Transverse colon (tissue), 4 donors: ENCODE measurements around the gene PTH2. TPM values are rescaled to one million over a fixed set of nuclear protein-coding genes. Genes with fewer than 3 reads are reported as not detected.

ENCODE experiments used
- DNase-seq: peaks from one replicate; pipeline ENCODE4 v3.0.0-alpha.2; 2019
- H3K27ac ChIP-seq, 4 donors: fragments of 200-600 bp; sonication (generic); 2 replicates each; pipeline ENCODE4 v1.5.1; 2016 to 2018; ENCODE audit warnings: inconsistent platforms in 4 of 4
- H3K27me3 ChIP-seq: fragments of 200-600 bp; sonication (generic); 2 replicates; pipeline ENCODE4 v1.5.1; 2017; ENCODE audit warnings: inconsistent platforms
- H3K36me3 ChIP-seq, 4 donors: fragments of 200-600 bp; sonication (generic); 2 replicates each; pipeline ENCODE4 v1.5.1; 2017 to 2019; ENCODE audit warnings: inconsistent platforms in 4 of 4
- H3K4me1 ChIP-seq, 4 donors: fragments of 200-600 bp; sonication (generic); 2 replicates each; pipeline ENCODE4 v1.5.1; 2017 to 2020; ENCODE audit warnings: inconsistent platforms in 4 of 4
- H3K4me3 ChIP-seq, 4 donors: fragments of 200-600 bp; sonication (generic); 1 replicate in 1 of 4; 2 replicates in 3 of 4; pipeline versions ENCODE4 v1.5.1 to v1.6.1; 2017 to 2019; ENCODE audit warnings: inconsistent platforms in 4 of 4
- H3K9me3 ChIP-seq, 2 donors: fragments of 200-600 bp; sonication (generic); 2 replicates each; pipeline ENCODE4 v1.5.1; 2017 to 2019; ENCODE audit warnings: inconsistent platforms in 2 of 2
- CTCF ChIP-seq, 5 experiments: fragments of 200-600 bp in 3 of 5; fragments of 450-650 bp in 2 of 5; sonication (generic) in 3 of 5; IDR thresholded peaks; 1 replicate in 2 of 5; 2 replicates in 3 of 5; pipeline ENCODE4 v1.5.1; 2016 to 2017; ENCODE audit warnings: antibody characterized with exemption in 5 of 5, inconsistent platforms in 3 of 5, mild to moderate bottlenecking in 2 of 5, moderate library complexity in 1 of 5
- EP300 ChIP-seq: sonication (generic); formaldehyde crosslinking; IDR thresholded peaks from one replicate; pipeline ENCODE4 v1.6.1; 2017; ENCODE audit warnings: antibody characterized with exemption, low read depth
- POLR2A ChIP-seq: fragments of 450-650 bp; IDR thresholded peaks from one replicate; pipeline ENCODE4 v1.6.1; 2016; ENCODE audit warnings: antibody characterized with exemption, mild to moderate bottlenecking, moderate library complexity
- POLR2AphosphoS5 ChIP-seq, 3 donors: sonication (generic); formaldehyde crosslinking; IDR thresholded peaks; one replicate each; pipeline ENCODE4 v1.6.1; 2016; ENCODE audit warnings: antibody characterized with exemption in 3 of 3
- WGBS, 2 donors: methylation state at CpG; one replicate each; pipeline ENCODE4 v1.1.5; 2018; ENCODE audit warnings: low coverage in 1 of 2; 5-methylcytosine and 5-hydroxymethylcytosine counted together
- in situ Hi-C, 4 donors: fragments of 200-750 bp; cut with MboI; loops; one replicate each; pipeline versions ENCODE4 v1.15.0 to v1.15.1; 2017; ENCODE audit warnings: low sequenced_read_pairs in 3 of 4, low pct_ligation_motif_present in 1 of 4, low pct_unique_long_range_greater_than_20kb in 1 of 4
- intact Hi-C: fragments of 100-400 bp; cut with DNase I; formaldehyde crosslinking; loops from one replicate; pipeline ENCODE4 v1.15.1; 2023; ENCODE audit warnings: low total_unique reads
- total RNA-seq, 4 donors: library from RNA; depleted of rRNA; stranded (reverse); fragments of >200 nt; gene quantifications; one replicate each; pipeline ENCODE4 v1.1.0, GENCODE V29; 2016

Gene PTH2
- total RNA-seq, result not detected

- DNase-seq, result no peak
- H3K27ac ChIP-seq, result no peak within 1 kb of the TSS
- in situ Hi-C loops, result no loop called here
- intact Hi-C loops, result no loop called here
- peaks cover 9 to 34% (median 25%) of the 10 kb centered on the region in 4 donors for H3K4me1 ChIP-seq
- no peaks in the 10 kb centered on the region for H3K36me3 ChIP-seq
- peak within 1 kb of the TSS in 2 of 4 donors; percentile 15 to 42 for H3K4me3 ChIP-seq
- WGBS, 2 donors, result 12 to 15% methylated on average over 8 to 41 of the region's 42 CpGs
- H3K9me3 ChIP-seq, result no peaks in the 10 kb centered on the region
- peaks cover 100% of the 10 kb centered on the region for H3K27me3 ChIP-seq
- no peak for TF ChIP-seq CTCF (IDR thresholded peaks at IDR 0.05)
- no peak for TF ChIP-seq EP300
- no peak for TF ChIP-seq POLR2A
- TF ChIP-seq POLR2AphosphoS5 (IDR thresholded peaks at IDR 0.05), result no peak
Observed at GRCh38 chr19:49423071-49423984, at the start of gene PTH2. TSS of gene PTH2 (minus strand) at chr19:49423441. CDS start at chr19:49423339, 102 bp downstream.

GRCh38 chr19:49472936-49473335 is 49.7 kb upstream of the PTH2 start:
- TF ChIP-seq EP300, result no peak
- TF ChIP-seq POLR2A, result no peak
- no peak for TF ChIP-seq POLR2AphosphoS5 (IDR thresholded peaks at IDR 0.05)
- TF ChIP-seq CTCF (IDR thresholded peaks at IDR 0.05), result no peak
- no peak for DNase-seq
- Histone ChIP-seq H3K27me3 (no peaks in the 10 kb centered on the region), H3K9me3 (no peaks in the 10 kb centered on the region), H3K27ac (no peak overlapping the region), H3K36me3 (no peaks in the 10 kb centered on the region), H3K4me3 (no peak overlapping the region), H3K4me1 (peaks cover 8 to 35% (median 14%) of the 10 kb centered on the region in 4 donors)
- in situ Hi-C loops, result no loop called here
- 72 to 80% methylated on average over 4 to 9 of the region's 9 CpGs for WGBS, 2 donors
- intact Hi-C loops, result loop anchor here (10.0 kb wide), 1 partner anchor 212 kb away; the partner anchor contains the start of gene ADM5

- DNase-seq, result no peak
- in situ Hi-C loops (no loop called here), intact Hi-C loops (loop anchor here (10.0 kb wide), 1 partner anchor 214 kb away; the partner anchor contains the start of gene ADM5)
- 68 to 90% methylated on average over 2 to 8 of the region's 8 CpGs for WGBS, 2 donors
- peaks cover 0 to 4% (median 0%) of the 10 kb centered on the region in 4 donors for H3K36me3 ChIP-seq
- H3K4me1 ChIP-seq, result peaks cover 8 to 35% (median 14%) of the 10 kb centered on the region in 4 donors
- H3K4me3 ChIP-seq, result no peak overlapping the region
- no peaks in the 10 kb centered on the region for H3K27me3 ChIP-seq
- no peaks in the 10 kb centered on the region for H3K9me3 ChIP-seq
- TF ChIP-seq EP300 (no peak), CTCF (IDR thresholded peaks at IDR 0.05) (peak in 1 of 5 experiments; percentile 2), POLR2A (no peak)
- H3K27ac ChIP-seq, result peak overlapping the region in 3 of 4 donors; percentile 32 to 69 (median 55)
Observed at GRCh38 chr19:49470615-49470978, 47.4 kb upstream of the PTH2 start.

GRCh38 chr19:49469828-49470614 is 46.8 kb upstream of the PTH2 start:
- whole genome bisulfite sequencing, 2 donors, result 82% methylated on average over 25 of the region's 25 CpGs; no CpG with 5 or more reads in 1 of the 2 donors
- peak overlapping the region; percentile 32 to 69 (median 60) for H3K27ac ChIP-seq
- intact Hi-C loops, result loop anchor here (10.0 kb wide), 1 partner anchor 215 kb away; the partner anchor contains the start of gene ADM5

More at GRCh38 chr19:49469828-49470614, 46.8 kb upstream of the PTH2 start:
- Histone ChIP-seq H3K4me3 (no peak overlapping the region), H3K27me3 (no peaks in the 10 kb centered on the region), H3K9me3 (no peaks in the 10 kb centered on the region), H3K36me3 (peaks cover 0 to 8% (median 0%) of the 10 kb centered on the region in 4 donors), H3K4me1 (peaks cover 8 to 31% (median 14%) of the 10 kb centered on the region in 4 donors)
- TF ChIP-seq EP300 (no peak), POLR2A (no peak), POLR2AphosphoS5 (IDR thresholded peaks at IDR 0.05) (no peak), CTCF (IDR thresholded peaks at IDR 0.05) (peak in 2 of 5 experiments; percentile 14 to 35)
- DNase-seq, result peak; percentile 72
- in situ Hi-C loops, result no loop called here
